CD8-positive, alpha-beta memory T cell (primary cell): Measurements from ENCODE around the gene RASA1. TPM values are rescaled to one million over a fixed set of nuclear protein-coding genes. Genes with fewer than 3 reads are reported as not detected.

Experiments used
- CTCF ChIA-PET: fragments of 350-600 bp; sonication (Branson Sonifier 250); formaldehyde crosslinking; loops from one replicate; lab custom pipeline; 2021; ENCODE audit warnings: antibody characterized with exemption; lab: Charles Lee
- POLR2A ChIA-PET: fragments of 350-600 bp; sonication (Branson Sonifier 250); formaldehyde crosslinking; loops from one replicate; lab custom pipeline; 2021; ENCODE audit warnings: antibody characterized with exemption; lab: Charles Lee
- DNase-seq, 5 donors: peaks; one replicate each; pipeline versions ENCODE4 v3.0.0 to v3.0.0-alpha.2; 2020 to 2022; ENCODE audit warnings: mixed read lengths in 1 of 5
- H3K27ac ChIP-seq: one replicate; pipeline ENCODE4 v1.7.0; 2013; ENCODE audit warnings: low read depth, mild to moderate bottlenecking, low read length, moderate library complexity
- H3K27me3 ChIP-seq: 2 replicates; pipeline ENCODE4 v1.7.0; 2013; ENCODE audit warnings: low read length, mild to moderate bottlenecking; ENCODE audit not compliant: insufficient read depth, poor library complexity, severe bottlenecking
- H3K36me3 ChIP-seq: 2 replicates; pipeline ENCODE4 v1.7.0; 2013; ENCODE audit warnings: mild to moderate bottlenecking, low read length, moderate library complexity; ENCODE audit not compliant: insufficient read depth
- H3K4me1 ChIP-seq: 2 replicates; pipeline ENCODE4 v1.7.0; 2013; ENCODE audit warnings: mild to moderate bottlenecking, low read length, moderate library complexity; ENCODE audit not compliant: insufficient read depth
- H3K4me3 ChIP-seq: 2 replicates; pipeline ENCODE4 v1.7.0; 2013; ENCODE audit warnings: mild to moderate bottlenecking, low read length
- H3K9me3 ChIP-seq: 2 replicates; pipeline ENCODE4 v1.7.0; 2013; ENCODE audit warnings: mild to moderate bottlenecking, low read length
- H3K27ac Mint-ChIP-seq, 8 donors: one replicate each; pipeline ENCODE4 v1.8.0; 2020 to 2021; ENCODE audit warnings: mixed read lengths in 8 of 8, mild to moderate bottlenecking in 6 of 8, inconsistent platforms in 3 of 8, moderate library complexity in 3 of 8
- H3K27me3 Mint-ChIP-seq, 2 donors: one replicate each; pipeline ENCODE4 v1.8.0; 2020 to 2021; ENCODE audit warnings: mixed read lengths in 2 of 2, mild to moderate bottlenecking in 1 of 2, moderate library complexity in 1 of 2
- H3K36me3 Mint-ChIP-seq, 3 donors: one replicate each; pipeline ENCODE4 v1.8.0; 2020 to 2021; ENCODE audit warnings: mixed read lengths in 3 of 3, inconsistent platforms in 1 of 3, mild to moderate bottlenecking in 1 of 3
- H3K4me1 Mint-ChIP-seq, 3 donors: one replicate each; pipeline ENCODE4 v1.8.0; 2020 to 2021; ENCODE audit warnings: mixed read lengths in 3 of 3, inconsistent platforms in 1 of 3, mild to moderate bottlenecking in 1 of 3
- H3K4me3 Mint-ChIP-seq, 7 donors: one replicate each; pipeline ENCODE4 v1.8.0; 2020 to 2021; ENCODE audit warnings: mixed read lengths in 7 of 7, mild to moderate bottlenecking in 6 of 7, moderate library complexity in 4 of 7, inconsistent platforms in 2 of 7
- H3K9me3 Mint-ChIP-seq, 5 donors: one replicate each; pipeline ENCODE4 v1.8.0; 2020 to 2022; ENCODE audit warnings: mixed read lengths in 5 of 5, mild to moderate bottlenecking in 3 of 5, moderate library complexity in 2 of 5, inconsistent platforms in 1 of 5
- polyA plus RNA-seq: library from polyadenylated mRNA; unstranded; fragments of 300-500 nt; fragmentation: Illumina TruSeq; gene quantifications from one replicate; pipeline ENCODE4 v1.2.3, GENCODE V29; 2021
- total RNA-seq, 2 experiments: library from RNA; stranded (reverse); gene quantifications; one replicate each; pipeline ENCODE4 v1.2.3, GENCODE V29; 2021

The RASA1 gene
- total and polyA plus RNA-seq, 3 experiments from 2014 or later = 8.0 to 27.1 (median 24.0) TPM

DNA sequence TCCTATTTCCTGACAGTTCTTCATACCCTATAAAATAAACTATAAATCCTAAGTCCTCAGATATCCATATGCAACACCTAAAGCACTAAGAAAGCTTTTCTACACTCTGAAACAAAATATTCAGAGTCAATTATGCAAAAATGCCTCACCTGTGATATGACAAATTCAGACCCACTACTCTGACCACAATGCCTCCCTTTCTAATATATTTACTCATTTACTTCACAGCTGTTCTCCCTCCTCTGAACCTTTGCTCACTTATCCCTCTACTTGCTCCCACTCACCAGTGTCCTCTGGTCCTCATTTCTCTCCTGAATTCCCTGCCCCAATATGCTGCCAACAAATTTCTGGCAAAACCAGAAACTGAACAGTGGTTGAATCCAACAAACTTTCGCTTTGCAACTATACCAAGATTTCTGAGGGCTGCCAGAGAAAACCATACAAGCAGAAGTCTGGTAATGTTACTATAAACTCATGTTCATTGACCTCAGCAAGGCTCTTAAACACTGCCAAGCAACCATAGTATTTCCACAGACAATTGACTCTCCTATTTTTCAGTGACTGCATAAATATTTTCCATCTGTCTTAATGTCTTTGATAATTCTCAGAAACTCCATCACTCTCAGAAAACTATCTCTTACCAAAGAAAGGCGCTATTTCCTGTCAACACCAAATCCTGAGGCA is 137.9 kb downstream of the RASA1 start:
- ChIA-PET CTCF (no interaction called here), POLR2A (no interaction called here)
- Mint-ChIP-seq H3K36me3 (peaks cover 7 to 92% (median 30%) of the 10 kb centered on the region in 3 donors), H3K4me1 (peaks cover 60 to 74% (median 66%) of the 10 kb centered on the region in 3 donors), H3K9me3 (no peaks in the 10 kb centered on the region), H3K27ac (peak overlapping the region; percentile 60 to 96 (median 84)), H3K4me3 (peak overlapping the region in 4 of 7 donors; percentile 1 to 49 (median 42)), H3K27me3 (peaks cover 0 to 1% of the 10 kb centered on the region in 2 donors)
- Histone ChIP-seq H3K9me3 (no peaks in the 10 kb centered on the region), H3K4me3 (no peak overlapping the region), H3K4me1 (peaks cover 41% of the 10 kb centered on the region), H3K27ac (no peak overlapping the region), H3K27me3 (no peaks in the 10 kb centered on the region), H3K36me3 (peaks cover 31% of the 10 kb centered on the region)
- DNase-seq = no peak

DNA sequence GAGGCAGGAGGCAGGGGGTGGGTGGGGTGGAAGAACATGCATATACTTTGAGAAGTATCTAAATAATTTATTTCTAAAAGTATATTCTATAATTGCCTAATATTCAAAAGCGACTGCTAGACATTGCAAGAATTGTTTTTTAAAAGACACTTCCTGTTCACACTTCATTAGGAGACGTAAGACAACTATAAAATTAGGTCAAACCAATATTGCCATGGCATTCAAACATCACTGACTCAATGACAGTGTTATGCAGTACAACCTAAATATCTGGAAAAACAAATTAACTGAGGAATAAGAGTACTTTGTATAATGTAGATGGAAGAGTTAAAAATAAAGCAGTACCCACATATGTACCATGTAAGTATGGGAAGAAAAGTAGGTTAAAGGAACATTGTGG is 140.5 kb downstream of the RASA1 start:
- Mint-ChIP-seq H3K36me3 (peaks cover 7 to 89% (median 29%) of the 10 kb centered on the region in 3 donors), H3K4me1 (peaks cover 76 to 91% (median 84%) of the 10 kb centered on the region in 3 donors), H3K27ac (peak overlapping the region; percentile 85 to 96 (median 92)), H3K9me3 (no peaks in the 10 kb centered on the region), H3K27me3 (peaks cover 0 to 2% of the 10 kb centered on the region in 2 donors), H3K4me3 (peak overlapping the region; percentile 2 to 66 (median 19))
- Histone ChIP-seq H3K36me3 (peaks cover 22% of the 10 kb centered on the region), H3K9me3 (no peaks in the 10 kb centered on the region), H3K4me3 (no peak overlapping the region), H3K27me3 (no peaks in the 10 kb centered on the region), H3K27ac (peak overlapping the region; percentile 76), H3K4me1 (peaks cover 50% of the 10 kb centered on the region)
- CTCF ChIA-PET = interaction anchor here (1.0 kb wide), 1 partner anchor 8 kb away, joined by 3 read pairs; no protein-coding TSS in a partner anchor
- DNase-seq = peak in 1 of 5 donors; percentile 50
- POLR2A ChIA-PET = no interaction called here

DNA sequence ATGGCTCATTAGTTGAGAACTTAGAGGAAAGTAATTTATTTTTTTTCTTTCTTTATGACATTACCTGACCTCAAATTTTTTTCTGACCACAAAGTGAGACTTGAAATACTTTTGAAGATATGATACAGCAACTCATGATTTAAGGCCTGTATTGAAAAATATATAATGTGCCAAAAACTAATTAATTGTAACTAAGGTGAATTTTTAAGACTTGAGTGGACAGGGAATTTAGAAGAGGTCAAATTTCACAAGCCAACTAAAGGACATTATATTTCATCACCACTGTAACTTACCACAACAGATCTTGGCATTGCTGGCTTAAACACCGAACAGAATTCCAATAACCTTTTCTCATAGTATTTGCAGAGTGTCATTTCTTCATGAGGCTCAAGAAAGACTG is 143.2 kb downstream of the RASA1 start:
- peaks cover 44% of the 10 kb centered on the region for H3K4me1 ChIP-seq
- H3K4me3 ChIP-seq = no peak overlapping the region
- ChIA-PET POLR2A (no interaction called here), CTCF (interaction anchor here (2.1 kb wide), 1 partner anchor 10 kb away, joined by 6 read pairs; no protein-coding TSS in a partner anchor)
- Mint-ChIP-seq H3K9me3 (no peaks in the 10 kb centered on the region), H3K36me3 (peaks cover 7 to 62% (median 23%) of the 10 kb centered on the region in 3 donors), H3K27me3 (peaks cover 0 to 2% of the 10 kb centered on the region in 2 donors), H3K4me1 (peaks cover 63 to 76% (median 71%) of the 10 kb centered on the region in 3 donors), H3K4me3 (peak overlapping the region; percentile 75 to 98 (median 90)), H3K27ac (peak overlapping the region; percentile 66 to 99 (median 96))
- no peaks in the 10 kb centered on the region for H3K9me3 ChIP-seq
- no peaks in the 10 kb centered on the region for H3K27me3 ChIP-seq
- no peak for DNase-seq
- peak overlapping the region; percentile 100 for H3K27ac ChIP-seq
- H3K36me3 ChIP-seq = peaks cover 22% of the 10 kb centered on the region

DNA sequence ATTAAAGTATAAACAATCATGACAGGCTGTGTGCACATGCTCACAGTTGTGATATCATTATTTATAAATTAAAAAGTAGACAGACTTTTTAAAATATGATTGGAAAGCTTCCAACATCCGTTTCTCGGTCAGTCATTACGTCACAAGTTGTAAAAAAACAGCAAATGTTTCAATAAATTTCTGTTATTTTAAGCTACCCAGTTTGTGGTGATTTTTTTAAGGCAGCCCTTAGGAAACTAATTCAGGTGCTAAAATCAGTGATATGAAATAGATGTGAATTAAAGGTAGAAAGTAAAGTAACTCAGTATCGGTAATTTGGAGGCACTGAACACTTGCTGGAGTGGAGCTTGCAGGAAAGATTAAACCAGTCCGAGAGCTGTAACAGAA is 143.9 kb downstream of the RASA1 start:
- Histone ChIP-seq H3K27me3 (no peaks in the 10 kb centered on the region), H3K4me1 (peaks cover 37% of the 10 kb centered on the region), H3K4me3 (peak overlapping the region; percentile 99), H3K9me3 (no peaks in the 10 kb centered on the region), H3K36me3 (peaks cover 20% of the 10 kb centered on the region), H3K27ac (peak overlapping the region; percentile 100)
- CTCF ChIA-PET = interaction anchor here (2.1 kb wide), 1 partner anchor 11 kb away, joined by 6 read pairs; no protein-coding TSS in a partner anchor
- Mint-ChIP-seq H3K27me3 (peaks cover 0 to 3% of the 10 kb centered on the region in 2 donors), H3K36me3 (peaks cover 7 to 55% (median 23%) of the 10 kb centered on the region in 3 donors), H3K9me3 (no peaks in the 10 kb centered on the region), H3K4me3 (peak overlapping the region; percentile 90 to 100 (median 97)), H3K27ac (peak overlapping the region; percentile 94 to 100 (median 98)), H3K4me1 (peaks cover 56 to 70% (median 64%) of the 10 kb centered on the region in 3 donors)
- POLR2A ChIA-PET = interaction anchor here (0.8 to 1.5 kb wide), 3 partner anchors 11 to 144 kb away, joined by 3 to 5 read pairs (median 4); partner anchors contain the start of gene RASA1
- peak in 1 of 5 donors; percentile 52 for DNase-seq

DNA sequence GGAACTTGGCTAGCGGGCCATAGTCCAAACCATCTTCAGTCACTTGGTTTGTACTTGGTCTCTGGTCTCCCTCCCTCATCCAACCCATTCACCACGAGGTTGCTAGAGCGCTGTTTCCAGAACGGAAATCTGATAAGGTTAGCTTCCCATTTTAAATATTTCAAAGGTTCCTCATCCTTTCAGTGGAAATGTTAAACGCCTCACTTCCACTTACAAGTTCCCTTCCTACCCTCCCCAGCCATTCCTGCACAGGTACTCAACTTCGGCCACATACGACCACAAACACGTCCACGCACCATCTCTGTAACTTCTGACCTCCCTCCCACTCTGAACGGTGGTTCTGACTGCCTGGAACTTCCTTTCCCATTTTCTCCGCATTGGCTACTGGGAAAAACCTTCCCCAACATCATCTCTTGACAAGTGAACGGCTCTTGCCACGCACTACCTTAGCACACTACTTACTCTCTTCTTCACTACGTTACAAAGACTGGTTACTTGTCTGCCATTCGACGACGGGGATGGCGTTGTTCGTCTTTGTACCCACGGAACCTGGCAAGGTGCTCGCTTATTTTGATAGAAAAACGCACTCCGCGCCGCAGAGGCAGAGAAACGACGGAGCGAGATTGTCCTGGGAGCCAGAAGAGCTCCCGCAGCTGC is 144.4 kb downstream of the RASA1 start:
- CTCF ChIA-PET = interaction anchor here (1.4 to 2.1 kb wide), 2 partner anchors 12 to 24 kb away, joined by 3 to 6 read pairs; no protein-coding TSS in a partner anchor
- POLR2A ChIA-PET = interaction anchor here (0.8 to 1.5 kb wide), 3 partner anchors 12 to 144 kb away, joined by 3 to 5 read pairs (median 4); partner anchors contain the start of gene RASA1

DNA sequence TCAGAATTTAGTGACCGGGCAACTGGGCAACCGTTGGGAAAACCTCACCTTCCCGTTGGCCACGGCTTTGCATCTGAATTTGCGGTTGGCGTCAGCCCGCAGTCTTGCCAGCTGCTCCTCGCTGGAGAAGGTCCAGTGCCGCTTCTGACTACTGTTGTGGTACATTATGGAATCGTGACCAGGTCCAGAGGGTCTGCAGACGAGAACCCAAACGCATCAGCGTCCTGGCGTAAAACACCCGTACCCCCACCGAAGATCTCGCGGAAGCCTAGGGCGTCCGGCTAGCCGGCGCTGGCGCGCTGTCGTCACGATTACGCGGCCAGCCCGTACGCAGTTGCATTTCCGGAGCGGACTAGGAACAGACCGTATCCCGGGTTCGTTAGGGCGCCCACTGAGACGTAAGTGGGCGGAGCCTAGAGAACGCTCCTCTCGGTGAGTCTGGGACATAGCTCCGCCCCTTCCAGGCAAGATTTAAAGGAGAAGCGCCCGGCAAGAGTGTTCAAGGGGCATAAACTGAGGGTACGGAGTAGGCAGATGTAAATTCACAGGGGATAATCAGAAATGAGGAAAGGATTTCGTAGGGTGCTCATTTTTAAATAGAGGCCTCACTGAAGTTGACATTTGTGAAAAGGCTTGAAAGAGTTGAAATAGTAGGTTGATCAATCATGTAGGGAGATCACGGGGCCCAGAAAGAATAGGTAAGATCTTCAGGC is 145.1 kb downstream of the RASA1 start, which contains the start of gene CCNH:
Gene CCNH (minus strand): TSS at position 301 of the 713 bp plus-strand sequence. CDS start 136 bp downstream, at position 165.
- peak; percentile 93 to 98 (median 96) for DNase-seq
- CTCF ChIA-PET = interaction anchor here (0.8 to 1.4 kb wide), 2 partner anchors 23 to 65 kb away, joined by 3 read pairs; no protein-coding TSS in a partner anchor
- peaks cover 44 to 58% (median 52%) of the 10 kb centered on the region in 3 donors for H3K4me1 Mint-ChIP-seq

More for the DNA sequence above, 144.4 kb downstream of the RASA1 start:
- Mint-ChIP-seq H3K27ac (peak overlapping the region; percentile 94 to 100 (median 98)), H3K27me3 (peaks cover 0 to 3% of the 10 kb centered on the region in 2 donors), H3K9me3 (no peaks in the 10 kb centered on the region), H3K4me3 (peak overlapping the region; percentile 90 to 100 (median 97)), H3K36me3 (peaks cover 7 to 50% (median 18%) of the 10 kb centered on the region in 3 donors), H3K4me1 (peaks cover 51 to 64% (median 59%) of the 10 kb centered on the region in 3 donors)
- Histone ChIP-seq H3K9me3 (no peaks in the 10 kb centered on the region), H3K4me3 (peak overlapping the region; percentile 99), H3K36me3 (peaks cover 15% of the 10 kb centered on the region), H3K4me1 (peaks cover 36% of the 10 kb centered on the region), H3K27me3 (no peaks in the 10 kb centered on the region), H3K27ac (peak overlapping the region; percentile 100)
- DNase-seq = peak in 4 of 5 donors; percentile 8 to 50 (median 24)

DNA sequence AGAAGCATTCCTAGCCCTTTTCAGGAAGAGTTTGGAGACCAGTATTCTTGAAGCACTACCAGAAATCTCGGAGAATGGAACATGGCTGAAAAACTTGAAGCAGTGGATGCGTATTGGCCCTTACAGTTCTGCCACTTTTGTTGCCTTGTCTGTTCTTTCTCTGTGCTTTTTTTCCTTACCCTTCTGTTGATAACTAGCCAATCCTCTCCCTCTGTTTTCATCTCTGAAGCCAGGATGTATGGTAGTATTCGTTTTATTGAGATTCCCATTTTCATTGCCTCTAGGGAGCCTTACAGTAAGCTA is 145.6 kb downstream of the RASA1 start:
- ChIA-PET POLR2A (interaction anchor here (0.6 to 0.9 kb wide), 2 partner anchors 10 to 13 kb away, joined by 3 to 5 read pairs; no protein-coding TSS in a partner anchor), CTCF (interaction anchor here (0.8 to 1.4 kb wide), 2 partner anchors 23 to 66 kb away, joined by 3 read pairs; no protein-coding TSS in a partner anchor)
- no peak for DNase-seq
- peaks cover 5% of the 10 kb centered on the region for H3K36me3 ChIP-seq
- peak overlapping the region; percentile 90 to 100 (median 97) for H3K4me3 Mint-ChIP-seq
- H3K27ac ChIP-seq = peak overlapping the region; percentile 100
- H3K27me3 Mint-ChIP-seq = peaks cover 0 to 3% of the 10 kb centered on the region in 2 donors
- H3K27ac Mint-ChIP-seq = peak overlapping the region; percentile 94 to 100 (median 98)
- no peaks in the 10 kb centered on the region for H3K9me3 Mint-ChIP-seq
- peaks cover 5 to 39% (median 12%) of the 10 kb centered on the region in 3 donors for H3K36me3 Mint-ChIP-seq
- H3K4me1 Mint-ChIP-seq = peaks cover 40 to 53% (median 47%) of the 10 kb centered on the region in 3 donors
- H3K4me1 ChIP-seq = peaks cover 27% of the 10 kb centered on the region
- no peaks in the 10 kb centered on the region for H3K27me3 ChIP-seq
- no peaks in the 10 kb centered on the region for H3K9me3 ChIP-seq
- peak overlapping the region; percentile 99 for H3K4me3 ChIP-seq

More for the DNA sequence above, 145.1 kb downstream of the RASA1 start, which contains the start of gene CCNH:
- peaks cover 0 to 3% of the 10 kb centered on the region in 2 donors for H3K27me3 Mint-ChIP-seq
- peaks cover 7 to 43% (median 13%) of the 10 kb centered on the region in 3 donors for H3K36me3 Mint-ChIP-seq
- Histone ChIP-seq H3K4me3 (peak within 1 kb of the TSS; percentile 99), H3K27ac (peak within 1 kb of the TSS; percentile 100), H3K4me1 (peaks cover 30% of the 10 kb centered on the region), H3K36me3 (peaks cover 8% of the 10 kb centered on the region), H3K27me3 (no peaks in the 10 kb centered on the region), H3K9me3 (no peaks in the 10 kb centered on the region)
- H3K4me3 Mint-ChIP-seq = peak within 1 kb of the TSS; percentile 90 to 100 (median 97)
- peak within 1 kb of the TSS; percentile 94 to 100 (median 98) for H3K27ac Mint-ChIP-seq
- H3K9me3 Mint-ChIP-seq = no peaks in the 10 kb centered on the region
- POLR2A ChIA-PET = interaction anchor here (0.6 to 1.5 kb wide), 4 partner anchors 10 to 145 kb away, joined by 3 to 5 read pairs (median 4); partner anchors contain the start of gene RASA1
